ENCODE measurements around the gene FREM3.

DNA sequence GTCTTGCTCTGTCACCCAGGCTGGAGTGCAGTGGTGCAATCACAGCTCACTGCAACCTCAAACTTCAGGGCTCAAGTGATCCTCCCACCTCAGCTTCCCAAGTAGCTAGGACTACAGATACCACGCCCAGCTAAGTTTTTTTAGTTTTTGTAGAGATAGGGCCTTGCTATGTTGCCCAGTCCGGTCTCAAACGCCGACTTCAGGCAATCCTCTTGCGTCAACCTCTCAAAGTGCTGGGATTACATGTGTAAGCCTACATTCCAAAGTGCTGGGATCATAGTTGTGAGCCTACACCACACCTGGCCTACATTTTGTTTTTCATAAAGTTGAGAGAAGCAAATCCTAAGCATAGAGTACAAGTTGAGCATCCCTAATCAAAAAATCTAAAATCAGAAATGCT, 144.8 kb downstream of the FREM3 start:
- TF ChIP-seq CTCF (IDR thresholded peaks at IDR 0.05; ENCODE audit: borderline replicate concordance, extremely low read depth, low read length, poor library complexity, severe bottlenecking) (no peak), EZH2 (IDR thresholded peaks at IDR 0.05; ENCODE audit: borderline replicate concordance, low read depth, low read length, severe bottlenecking) (no peak)

Data from DND-41 (cell line).